ENCODE measurements around the gene ANO2. TPM values are rescaled to one million over a fixed set of nuclear protein-coding genes. Genes with fewer than 3 reads are reported as not detected.

Gene ANO2
- total RNA-seq, 1 experiment from 2014 or later: 0.68 TPM

DNA sequence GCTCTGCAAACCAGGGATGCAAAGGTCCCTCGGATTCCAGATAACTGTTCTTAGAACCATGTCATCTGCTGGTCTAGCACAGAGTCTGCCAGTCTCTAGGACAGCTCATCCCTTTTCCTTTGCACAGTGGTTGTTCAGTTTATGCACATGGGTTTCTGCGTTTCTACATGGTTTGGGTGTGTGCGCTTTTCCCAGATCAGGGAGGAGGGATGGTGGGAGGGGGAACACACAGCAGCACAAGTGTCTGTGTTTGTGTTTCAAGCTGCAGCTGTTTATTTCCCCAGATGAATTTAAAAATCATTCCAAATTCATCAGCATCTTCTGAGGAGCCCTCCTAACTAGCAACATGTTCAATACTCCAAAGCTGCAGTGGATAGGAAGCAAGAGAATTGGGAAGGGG is 45.4 kb downstream of the ANO2 start:
- H3K27me3 Mint-ChIP-seq (ENCODE audit: insufficient read depth, unreplicated experiment): peaks cover 44% of the 10 kb centered on the region
- H3K4me3 Mint-ChIP-seq (ENCODE audit: unreplicated experiment): no peak overlapping the region
- TF ChIP-seq, protein P1, sequence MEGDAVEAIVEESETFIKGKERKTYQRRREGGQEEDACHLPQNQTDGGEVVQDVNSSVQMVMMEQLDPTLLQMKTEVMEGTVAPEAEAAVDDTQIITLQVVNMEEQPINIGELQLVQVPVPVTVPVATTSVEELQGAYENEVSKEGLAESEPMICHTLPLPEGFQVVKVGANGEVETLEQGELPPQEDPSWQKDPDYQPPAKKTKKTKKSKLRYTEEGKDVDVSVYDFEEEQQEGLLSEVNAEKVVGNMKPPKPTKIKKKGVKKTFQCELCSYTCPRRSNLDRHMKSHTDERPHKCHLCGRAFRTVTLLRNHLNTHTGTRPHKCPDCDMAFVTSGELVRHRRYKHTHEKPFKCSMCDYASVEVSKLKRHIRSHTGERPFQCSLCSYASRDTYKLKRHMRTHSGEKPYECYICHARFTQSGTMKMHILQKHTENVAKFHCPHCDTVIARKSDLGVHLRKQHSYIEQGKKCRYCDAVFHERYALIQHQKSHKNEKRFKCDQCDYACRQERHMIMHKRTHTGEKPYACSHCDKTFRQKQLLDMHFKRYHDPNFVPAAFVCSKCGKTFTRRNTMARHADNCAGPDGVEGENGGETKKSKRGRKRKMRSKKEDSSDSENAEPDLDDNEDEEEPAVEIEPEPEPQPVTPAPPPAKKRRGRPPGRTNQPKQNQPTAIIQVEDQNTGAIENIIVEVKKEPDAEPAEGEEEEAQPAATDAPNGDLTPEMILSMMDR (IDR thresholded peaks at IDR 0.05; ENCODE audit: insufficient read depth in 1 of 2, low read depth in 1 of 2, low read length in 1 of 2, severe bottlenecking in 1 of 2, unreplicated experiment in 1 of 2): no peak
- H3K27ac Mint-ChIP-seq (ENCODE audit: unreplicated experiment): no peak overlapping the region
- peaks cover 2% of the 10 kb centered on the region for H3K27me3 ChIP-seq (replicated peaks; ENCODE audit: control insufficient read depth, insufficient read depth, low read length)
- H3K4me1 ChIP-seq: no peaks in the 10 kb centered on the region
- H3K4me3 ChIP-seq (ENCODE audit: low read depth, low read length): no peak overlapping the region
- DNase-seq: no peak
- H3K9me3 Mint-ChIP-seq (ENCODE audit: unreplicated experiment): peaks cover 2% of the 10 kb centered on the region
- CTCF ChIA-PET: interaction anchor here (1.2 to 1.8 kb wide), 3 partner anchors 10 to 472 kb away, joined by 3 to 7 read pairs (median 6); no protein-coding TSS in a partner anchor
- H3K36me3 Mint-ChIP-seq (ENCODE audit: insufficient read depth, unreplicated experiment): no peaks in the 10 kb centered on the region
- POLR2A ChIA-PET: interaction anchor here (0.6 kb wide), 1 partner anchor 1466 kb away, joined by 3 read pairs; no protein-coding TSS in a partner anchor
- H3K4me1 Mint-ChIP-seq (ENCODE audit: low read depth, unreplicated experiment): no peaks in the 10 kb centered on the region
- no TSS peak for BruUV-seq (replicated peaks)
- H3K9me3 ChIP-seq: peaks cover 9% of the 10 kb centered on the region
- intact Hi-C loops (cut with micrococcal nuclease; ENCODE audit: unreplicated experiment): no loop called here
- no peaks in the 10 kb centered on the region for H3K36me3 ChIP-seq (ENCODE audit: control insufficient read depth, insufficient read depth, low read length)

DNA sequence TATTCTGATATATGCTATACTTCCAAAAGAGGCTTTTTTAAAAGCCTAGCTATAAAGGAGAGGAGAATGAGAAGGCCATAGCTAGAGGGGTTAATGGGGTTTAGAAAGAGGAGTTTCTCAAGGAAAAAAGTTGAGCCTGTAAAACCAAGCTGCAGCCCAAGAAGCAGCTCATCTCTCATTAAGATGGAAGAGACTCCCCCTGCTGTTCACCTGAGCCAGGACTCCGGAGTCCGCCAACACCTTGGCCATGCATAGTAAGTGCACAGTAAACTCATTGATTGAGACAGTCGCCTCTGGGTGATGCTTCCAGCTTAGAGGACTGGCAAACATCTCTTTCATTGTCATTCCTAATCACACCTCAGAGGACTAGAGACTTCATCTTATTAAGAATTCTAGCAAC is 46.2 kb downstream of the ANO2 start:
- no peak overlapping the region for H3K27ac Mint-ChIP-seq (ENCODE audit: unreplicated experiment)
- Histone ChIP-seq H3K4me3 (ENCODE audit: low read depth, low read length) (no peak overlapping the region), H3K9me3 (peaks cover 9% of the 10 kb centered on the region), H3K27me3 (replicated peaks; ENCODE audit: control insufficient read depth, insufficient read depth, low read length) (peaks cover 2% of the 10 kb centered on the region), H3K36me3 (ENCODE audit: control insufficient read depth, insufficient read depth, low read length) (no peaks in the 10 kb centered on the region), H3K4me1 (no peaks in the 10 kb centered on the region)
- ChIA-PET CTCF (interaction anchor here (0.6 to 1.8 kb wide), 9 partner anchors 9 to 699 kb away, joined by 3 to 11 read pairs (median 4); no protein-coding TSS in a partner anchor), POLR2A (interaction anchor here (0.6 kb wide), 1 partner anchor 419 kb away, joined by 6 read pairs; no protein-coding TSS in a partner anchor)
- peaks cover 37% of the 10 kb centered on the region for H3K27me3 Mint-ChIP-seq (ENCODE audit: insufficient read depth, unreplicated experiment)
- H3K9me3 Mint-ChIP-seq (ENCODE audit: unreplicated experiment): peaks cover 10% of the 10 kb centered on the region
- TF ChIP-seq, protein P1 (IDR thresholded peaks at IDR 0.05; ENCODE audit: insufficient read depth in 1 of 2, low read depth in 1 of 2, low read length in 1 of 2, severe bottlenecking in 1 of 2, unreplicated experiment in 1 of 2): peak; percentile 51 to 54
- no peaks in the 10 kb centered on the region for H3K4me1 Mint-ChIP-seq (ENCODE audit: low read depth, unreplicated experiment)
- no peak overlapping the region for H3K4me3 Mint-ChIP-seq (ENCODE audit: unreplicated experiment)
- H3K36me3 Mint-ChIP-seq (ENCODE audit: insufficient read depth, unreplicated experiment): no peaks in the 10 kb centered on the region
- peak in 1 of 2 experiments; percentile 47 for DNase-seq
- intact Hi-C loops (cut with micrococcal nuclease; ENCODE audit: unreplicated experiment): no loop called here
- BruUV-seq (replicated peaks): no TSS peak

DNA sequence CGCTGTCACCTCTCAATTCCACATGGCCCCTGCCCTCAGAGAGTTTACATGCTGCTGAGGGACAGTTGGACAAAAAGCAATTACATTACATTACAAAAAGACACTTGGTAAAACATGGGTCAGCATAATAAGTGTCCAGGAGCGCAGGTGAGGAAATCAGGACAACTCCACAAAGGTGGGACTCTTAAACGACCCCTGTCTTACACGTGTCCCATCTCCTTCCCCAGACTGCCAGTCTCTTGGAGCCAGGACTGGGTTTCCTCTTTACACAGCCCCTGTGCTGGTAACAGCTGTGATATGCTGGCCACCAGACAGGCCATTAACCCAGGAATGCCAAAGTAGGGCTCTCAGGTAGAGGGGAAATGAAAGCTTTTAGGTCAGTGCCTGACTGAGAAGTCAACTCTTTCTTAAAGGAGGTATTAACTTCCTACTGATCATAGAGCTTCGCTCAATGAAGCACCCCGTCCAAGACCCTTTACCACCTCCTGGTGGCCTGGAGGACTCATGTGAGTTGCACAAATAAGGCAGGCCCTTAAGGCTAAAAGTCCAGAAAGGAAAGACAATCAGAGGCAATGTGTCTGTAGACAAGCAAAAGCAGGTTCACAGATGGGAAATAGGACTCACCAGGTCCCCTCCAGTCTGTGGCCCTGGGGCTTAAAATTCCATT is 55.5 kb downstream of the ANO2 start:
- no peaks in the 10 kb centered on the region for H3K27me3 ChIP-seq (replicated peaks; ENCODE audit: control insufficient read depth, insufficient read depth, low read length)
- H3K4me1 ChIP-seq: no peaks in the 10 kb centered on the region
- POLR2A ChIA-PET: no interaction called here
- Mint-ChIP-seq H3K4me1 (ENCODE audit: low read depth, unreplicated experiment) (no peaks in the 10 kb centered on the region), H3K36me3 (ENCODE audit: insufficient read depth, unreplicated experiment) (no peaks in the 10 kb centered on the region), H3K27ac (ENCODE audit: unreplicated experiment) (no peak overlapping the region), H3K4me3 (ENCODE audit: unreplicated experiment) (no peak overlapping the region), H3K27me3 (ENCODE audit: insufficient read depth, unreplicated experiment) (peaks cover 19% of the 10 kb centered on the region), H3K9me3 (ENCODE audit: unreplicated experiment) (peaks cover 18% of the 10 kb centered on the region)
- TF ChIP-seq, protein P1 (IDR thresholded peaks at IDR 0.05; ENCODE audit: insufficient read depth in 1 of 2, low read depth in 1 of 2, low read length in 1 of 2, severe bottlenecking in 1 of 2, unreplicated experiment in 1 of 2): peak in 1 of 2 experiments; percentile 19
- H3K36me3 ChIP-seq (ENCODE audit: control insufficient read depth, insufficient read depth, low read length): no peaks in the 10 kb centered on the region
- intact Hi-C loops (cut with micrococcal nuclease; ENCODE audit: unreplicated experiment): no loop called here
- no peak overlapping the region for H3K4me3 ChIP-seq (ENCODE audit: low read depth, low read length)
- BruUV-seq (replicated peaks): no TSS peak
- CTCF ChIA-PET: interaction anchor here (0.6 to 1.4 kb wide), 2 partner anchors 9 to 22 kb away, joined by 3 read pairs; no protein-coding TSS in a partner anchor
- peaks cover 8% of the 10 kb centered on the region for H3K9me3 ChIP-seq
- peak; percentile 59 to 76 for DNase-seq
